Stimulated activated CD4-positive, alpha-beta T cell treated with anti-CD3 and anti-CD28 coated beads, Interleukin-15, amount 100 ng/mL, for 48 hours (primary cell): ENCODE measurements around the gene UBASH3A.

ENCODE experiments used
- DNase-seq, 2 donors: peaks; one replicate each; pipeline ENCODE4 v3.0.0-alpha.2; 2020; ENCODE audit warnings: low read depth in 2 of 2

UBASH3A gene

DNA sequence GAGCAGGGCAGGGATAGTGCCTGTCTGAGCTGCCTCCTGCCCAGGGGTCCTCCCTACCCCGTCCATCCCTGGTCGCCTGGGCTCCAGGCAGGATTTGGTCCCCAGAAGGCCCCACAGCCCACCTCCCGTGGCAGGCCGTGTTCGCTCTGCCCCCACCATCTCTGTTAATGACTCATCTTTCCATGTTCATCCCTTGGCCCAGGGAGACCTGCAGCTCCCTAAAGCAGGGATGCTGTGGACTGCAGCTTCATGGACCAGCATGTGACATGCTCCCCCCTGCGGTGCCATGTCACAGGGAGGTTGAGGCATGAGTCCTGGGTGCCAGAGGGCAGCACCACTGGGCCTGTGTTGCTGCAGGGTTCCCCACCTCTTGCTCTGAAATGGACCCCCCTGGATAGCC, 26.8 kb downstream of the UBASH3A start:
- no peak for DNase-seq

DNA sequence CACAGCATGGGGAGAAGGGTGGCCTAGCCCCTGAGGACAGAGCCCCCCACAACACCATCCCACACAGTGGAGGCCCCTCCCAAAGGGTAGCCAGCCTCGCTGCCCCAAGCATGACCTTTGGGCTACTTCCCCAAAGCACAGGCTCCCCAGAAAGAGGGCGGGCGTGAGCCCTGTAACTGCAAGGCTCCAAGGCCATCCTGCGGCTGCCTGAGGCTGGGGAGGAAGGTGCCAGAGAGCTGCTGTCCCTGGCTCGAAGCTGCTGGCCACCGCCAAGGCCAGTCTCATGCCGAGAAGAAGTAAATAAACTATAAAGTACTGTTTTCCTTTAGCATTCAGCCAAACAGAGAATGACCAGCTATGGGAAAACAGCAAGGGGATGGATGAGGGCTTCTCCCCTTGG, 27.5 kb downstream of the UBASH3A start:
- DNase-seq, result no peak

DNA sequence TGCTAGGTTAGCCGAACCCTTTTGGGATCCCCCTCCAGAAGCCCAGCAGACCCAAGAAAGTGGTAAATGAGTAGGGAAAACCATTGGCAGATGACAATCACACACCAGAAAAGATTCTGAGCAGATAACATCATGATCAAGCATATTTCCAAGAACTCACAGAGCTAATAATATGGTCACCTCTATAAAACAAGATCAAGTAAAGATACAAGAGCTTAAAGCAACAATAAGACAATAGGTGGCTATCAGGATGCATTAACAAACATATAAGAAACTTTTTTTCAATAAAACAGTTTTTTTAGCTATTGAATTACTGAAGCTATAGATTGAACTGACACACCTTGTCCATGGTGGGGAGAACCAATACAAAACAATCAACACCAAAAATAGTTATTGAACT, 29.0 kb downstream of the UBASH3A start:
- DNase-seq, result no peak

DNA sequence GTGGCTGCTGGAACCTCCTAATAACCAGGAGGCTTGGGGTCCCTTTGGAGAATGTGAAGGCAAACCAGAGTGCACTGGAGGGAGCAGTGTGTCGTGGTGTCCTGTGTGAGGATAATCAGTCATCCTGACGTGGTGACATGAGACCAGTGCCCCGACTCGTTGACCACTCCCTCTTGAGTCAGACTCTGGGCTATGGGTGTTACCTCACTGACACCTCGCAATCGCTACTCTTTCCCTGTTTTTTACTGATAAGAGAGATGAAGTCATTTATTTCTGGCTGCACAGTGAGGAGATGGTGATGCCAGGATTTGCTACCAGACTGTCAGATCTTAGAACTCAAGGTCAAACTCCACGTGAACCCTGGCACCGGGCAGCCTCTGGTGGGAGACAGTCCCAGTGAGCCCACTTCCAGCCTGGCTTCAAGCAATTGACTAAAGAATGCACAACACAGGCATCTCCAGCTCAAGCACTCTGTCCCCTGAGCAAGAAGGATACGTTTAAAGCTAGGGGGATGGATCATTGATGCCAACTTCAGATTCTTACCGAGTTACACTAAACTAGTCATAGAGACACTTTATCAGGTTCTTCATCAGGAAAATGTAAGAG, 30.3 kb downstream of the UBASH3A start:
- DNase-seq, result no peak

DNA sequence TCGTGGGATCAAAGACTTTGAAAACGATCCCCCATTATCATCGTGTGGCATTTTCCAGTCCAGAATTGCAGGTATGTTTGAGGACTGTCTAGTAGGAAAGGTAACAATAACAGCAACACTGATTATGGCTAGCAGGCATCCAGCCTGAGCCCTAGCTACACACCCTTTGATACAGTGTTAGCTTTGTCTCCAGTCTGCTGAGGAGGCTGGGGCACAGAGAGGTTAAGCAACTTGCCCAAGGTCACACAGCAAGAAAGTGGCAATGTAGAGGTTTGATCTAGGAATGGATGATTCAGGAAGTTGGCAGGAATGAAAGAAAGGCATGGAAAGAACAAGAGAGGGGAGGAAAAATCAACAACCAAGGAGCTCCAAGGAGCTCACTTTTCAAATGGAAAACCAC, 31.2 kb downstream of the UBASH3A start:
- DNase-seq, result no peak

DNA sequence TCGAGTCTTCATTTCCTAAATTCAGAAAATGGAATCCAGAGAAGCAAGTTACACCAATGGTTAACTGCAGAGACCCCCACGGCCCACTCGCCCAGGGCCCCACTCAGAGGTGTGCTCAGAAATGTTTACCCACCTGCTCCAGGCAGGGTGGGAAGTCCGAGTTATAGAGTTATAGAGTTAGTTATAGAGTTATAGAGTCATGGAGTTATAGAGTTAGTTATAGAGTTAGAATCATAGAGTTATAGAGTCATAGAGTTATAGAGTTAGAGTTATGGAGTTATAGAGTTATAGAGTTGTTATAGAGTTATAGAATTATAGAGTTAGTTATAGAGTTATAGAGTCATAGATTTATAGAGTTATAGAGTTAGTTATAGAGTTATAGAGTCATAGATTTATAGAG, 31.7 kb downstream of the UBASH3A start:
- DNase-seq, result no peak

DNA sequence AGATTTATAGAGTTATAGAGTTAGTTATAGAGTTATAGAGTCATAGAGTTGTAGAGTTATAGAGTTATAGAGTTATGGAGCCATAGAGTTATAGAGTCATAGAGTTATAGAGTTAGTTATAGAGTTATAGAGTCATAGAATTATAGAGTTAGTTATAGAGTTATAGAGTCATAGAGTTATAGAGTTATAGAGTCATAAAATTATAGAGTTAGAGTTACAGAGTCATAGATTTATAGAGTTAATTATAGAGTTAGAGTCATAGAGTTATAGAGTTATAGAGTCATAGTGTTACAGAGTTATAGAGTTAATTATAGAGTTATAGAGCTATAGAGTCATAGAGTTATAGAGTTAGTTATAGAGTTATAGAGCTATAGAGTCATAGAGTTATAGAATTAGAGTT, 32.1 kb downstream of the UBASH3A start:
- no peak for DNase-seq

DNA sequence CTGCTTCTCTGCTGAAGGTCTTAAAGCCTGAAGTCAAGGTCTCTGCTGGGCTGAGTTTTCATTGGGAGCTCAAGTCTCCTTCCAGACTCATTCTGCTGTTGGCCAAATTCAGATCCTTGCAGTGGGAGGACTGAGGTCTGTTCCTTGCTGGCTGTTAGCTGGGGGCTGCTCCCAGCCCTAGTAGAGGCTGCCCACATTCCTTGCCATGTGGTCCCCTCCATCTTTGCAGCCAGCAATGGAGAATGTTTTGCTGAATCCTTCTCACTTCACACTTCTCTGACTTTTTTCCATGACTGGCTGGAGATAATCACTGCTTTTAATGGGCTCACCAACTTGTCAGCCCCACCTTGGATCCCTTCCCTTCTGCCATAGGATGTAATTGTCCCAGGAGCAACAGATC, 33.2 kb downstream of the UBASH3A start:
- no peak for DNase-seq

DNA sequence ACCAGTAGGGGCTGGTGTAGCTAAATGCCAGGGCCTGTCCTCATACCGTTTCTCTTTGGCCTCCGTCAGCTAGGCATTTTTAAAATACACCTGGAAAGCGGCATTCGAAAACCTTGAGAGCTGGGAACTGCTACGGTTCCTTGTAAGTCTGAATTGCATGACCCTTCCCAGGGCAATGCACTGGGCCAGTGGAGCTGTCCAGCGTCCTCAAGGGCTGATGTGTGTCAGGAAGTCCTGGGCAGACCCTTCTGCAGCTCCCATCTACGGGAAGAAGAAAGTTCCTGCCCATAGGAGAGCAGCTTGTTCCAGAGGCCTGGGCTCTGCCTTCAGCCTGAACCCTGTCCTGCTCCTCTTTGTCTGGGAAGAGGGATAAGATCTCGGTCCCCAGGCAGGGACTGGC, 34.1 kb downstream of the UBASH3A start:
- no peak for DNase-seq

DNA sequence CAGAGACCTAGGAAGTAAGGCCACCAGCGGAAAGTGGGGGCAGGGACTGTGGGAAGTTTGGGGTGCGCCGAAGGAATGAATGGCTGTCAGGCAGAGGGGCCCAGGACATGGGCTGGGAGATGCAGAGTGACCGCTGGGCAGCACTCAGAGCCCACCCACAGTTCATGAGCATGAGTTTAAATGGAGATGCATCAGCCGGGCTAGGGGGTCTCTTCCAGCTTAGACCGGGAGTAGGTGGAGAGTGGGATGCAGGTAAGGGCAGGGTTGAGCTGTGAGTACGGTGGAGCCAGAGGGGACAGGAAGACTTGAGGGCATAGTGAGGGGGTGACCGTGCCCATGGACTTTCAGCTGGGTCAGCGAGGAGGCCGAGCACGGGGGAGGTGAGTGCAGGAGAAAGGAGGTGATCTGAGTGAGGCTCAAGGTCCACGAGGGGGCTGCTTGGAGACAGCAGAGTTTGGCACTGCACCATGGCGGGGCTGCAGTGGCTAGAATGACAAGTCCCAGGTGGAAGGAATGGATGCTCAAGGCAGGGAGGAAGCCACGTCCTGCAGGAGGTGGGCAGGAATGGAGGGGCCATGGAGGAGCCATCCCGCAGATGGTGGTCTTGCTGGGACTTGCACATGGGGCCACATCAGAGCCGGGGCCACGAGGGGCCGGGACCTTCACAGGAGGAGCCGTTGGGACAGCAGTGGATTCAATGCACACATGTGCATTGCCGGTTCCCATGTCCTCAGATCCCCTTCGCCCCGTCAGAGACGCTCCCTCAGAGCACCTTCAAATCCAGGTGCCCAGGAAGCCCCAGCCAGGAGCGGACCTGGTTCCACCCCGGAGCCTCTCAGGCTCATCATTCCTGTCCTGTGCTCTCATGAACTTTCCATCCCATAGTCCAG, 34.9 kb downstream of the UBASH3A start:
- no peak for DNase-seq

DNA sequence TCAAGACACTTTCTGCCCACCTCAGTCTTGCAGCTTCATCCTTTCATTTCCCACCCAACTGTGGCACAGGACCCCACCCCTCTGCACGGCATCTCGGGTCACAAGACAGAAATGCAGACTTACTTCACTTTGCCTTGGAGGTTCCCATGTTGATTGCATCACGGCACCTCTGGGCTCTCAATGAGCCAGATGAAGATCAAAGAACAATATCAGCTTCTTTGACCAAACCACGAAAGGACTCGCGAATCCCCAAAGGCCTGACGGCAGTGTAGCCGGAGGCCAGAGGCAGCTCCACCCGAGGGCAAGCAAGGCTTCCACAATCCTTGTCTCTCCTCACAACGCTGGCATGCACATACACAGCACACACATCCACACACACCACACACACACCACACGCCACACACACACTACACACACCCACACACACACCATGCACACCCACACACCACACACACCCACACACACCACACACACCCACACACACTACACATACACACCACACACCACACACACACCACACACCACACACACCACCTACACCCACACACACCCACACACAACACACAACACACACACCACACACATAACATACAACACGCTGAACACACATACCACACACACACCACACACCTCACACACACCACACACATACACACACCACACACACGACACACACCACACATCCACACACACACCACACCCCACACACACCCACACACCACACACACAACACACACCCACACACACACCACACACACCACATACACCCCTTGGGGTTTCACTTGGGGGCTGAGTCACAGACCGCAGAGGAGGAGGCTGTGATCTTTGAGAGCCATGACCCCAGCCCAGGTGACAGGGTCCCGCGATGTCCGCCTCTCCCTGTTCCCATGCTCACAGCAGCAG, 35.8 kb downstream of the UBASH3A start:
- DNase-seq, result no peak

DNA sequence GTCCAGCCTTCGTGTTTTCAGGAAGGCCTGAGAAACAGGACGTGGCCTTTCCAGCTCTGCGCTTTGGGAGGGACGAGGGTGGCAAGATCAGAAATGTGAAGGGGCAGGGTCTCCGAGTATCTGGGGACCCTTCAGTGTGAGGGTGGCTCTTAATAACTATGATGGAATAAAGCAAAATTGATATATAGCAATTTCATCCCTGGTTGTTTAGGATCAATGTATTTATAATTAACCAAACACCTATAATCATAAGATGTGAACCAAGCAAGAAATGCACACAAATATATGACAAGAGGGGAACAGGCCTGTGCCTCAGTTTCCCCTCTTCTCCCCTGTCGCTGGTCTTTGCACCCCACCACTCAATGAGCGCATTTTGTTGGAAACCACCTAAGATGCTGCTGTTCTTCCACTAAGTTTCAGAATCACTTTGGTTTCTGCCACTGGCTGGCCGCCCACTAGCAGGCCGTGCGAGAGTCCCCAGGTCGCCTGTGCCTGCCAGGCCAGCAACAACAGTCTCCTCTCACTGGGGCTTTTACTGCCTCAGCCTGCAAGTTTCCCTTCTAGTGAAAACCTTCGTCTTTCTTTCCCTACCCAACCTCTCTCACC, 36.6 kb downstream of the UBASH3A start:
- no peak for DNase-seq

DNA sequence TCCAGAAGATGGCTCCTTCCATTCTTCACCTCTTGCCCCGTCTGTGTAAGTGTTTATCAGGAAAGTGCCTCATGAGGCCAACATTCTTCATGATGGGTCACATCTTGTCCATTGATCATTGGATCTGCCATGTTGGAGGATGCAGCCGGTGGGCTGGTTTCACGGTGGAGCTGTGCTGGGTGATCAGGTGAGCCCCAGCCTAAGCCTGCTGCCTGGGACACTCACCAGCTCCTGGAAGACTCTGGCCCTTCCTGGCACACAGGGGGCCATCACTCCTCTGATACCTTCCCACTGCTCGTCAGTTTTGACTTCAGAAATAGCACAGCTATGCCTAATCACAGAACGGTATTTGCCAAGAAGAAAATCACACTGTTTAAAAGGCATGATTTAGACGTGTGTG, 38.3 kb downstream of the UBASH3A start:
- DNase-seq, result no peak

DNA sequence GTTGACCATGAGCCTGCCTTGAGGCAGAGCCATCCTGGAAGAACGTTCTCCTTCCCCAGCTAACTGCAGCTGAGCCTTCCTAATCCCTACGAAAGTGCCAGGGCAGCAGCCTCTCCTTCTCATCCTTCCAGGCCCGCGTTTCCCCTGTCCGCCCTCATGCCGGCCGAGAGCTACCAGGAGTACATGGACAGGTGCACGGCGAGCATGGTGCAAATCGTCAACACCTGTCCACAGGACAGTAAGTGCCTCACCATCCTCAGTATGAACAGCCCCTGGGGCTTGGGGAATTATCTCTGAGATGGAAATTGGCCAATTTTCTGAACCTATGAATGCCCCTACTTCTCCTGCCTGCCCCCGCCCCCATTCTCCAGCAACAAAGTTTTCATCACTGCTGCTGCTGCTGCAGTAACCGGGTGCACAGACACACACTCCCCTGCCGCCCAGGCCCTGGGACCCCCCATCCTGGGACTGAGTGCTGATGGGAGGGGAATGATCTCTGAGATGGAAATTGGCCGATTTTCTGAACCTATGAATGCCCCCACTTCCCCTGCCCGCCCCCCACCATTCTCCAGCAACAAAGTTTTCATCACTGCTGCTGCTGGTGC, 39.6 kb downstream of the UBASH3A start:
- no peak for DNase-seq

DNA sequence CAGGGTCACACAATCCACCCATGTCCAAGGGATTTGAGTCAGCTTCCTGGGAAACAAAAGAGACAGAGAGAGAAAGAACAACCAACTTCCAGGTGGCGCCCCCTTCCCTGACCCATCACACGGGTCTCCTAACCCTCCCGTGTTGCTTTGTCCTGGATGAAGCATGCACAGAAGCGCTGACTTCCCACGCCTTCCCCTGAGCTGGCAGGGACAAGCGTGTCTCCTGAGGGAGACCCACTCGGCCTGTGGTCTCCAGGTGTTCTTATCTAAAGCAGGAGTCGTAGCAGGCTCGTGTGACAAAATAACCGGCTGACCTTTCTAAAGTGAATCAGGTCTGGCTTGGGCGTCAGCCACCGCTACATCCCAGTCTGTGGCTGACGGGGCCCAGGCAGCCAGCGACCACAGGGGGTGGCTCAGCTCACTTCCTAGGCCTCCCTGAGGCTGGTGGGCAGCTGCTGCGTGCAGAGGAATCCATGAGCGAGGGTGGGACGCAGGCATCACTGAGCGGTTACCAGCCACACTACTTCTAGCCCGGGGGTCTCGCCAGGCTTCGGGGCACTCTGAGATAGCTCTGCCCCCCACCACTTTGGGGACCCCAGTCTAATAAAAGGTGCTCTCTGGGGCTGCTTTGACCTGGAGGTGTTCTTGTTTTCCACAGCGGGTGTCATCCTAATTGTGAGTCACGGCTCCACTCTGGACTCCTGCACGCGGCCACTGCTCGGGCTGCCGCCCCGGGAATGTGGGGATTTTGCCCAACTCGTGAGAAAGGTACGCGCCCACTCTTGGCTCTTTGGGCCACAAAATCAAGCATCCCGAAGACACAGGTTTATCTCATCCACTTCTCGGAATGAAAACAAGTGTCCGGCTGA, 40.4 kb downstream of the UBASH3A start:
- DNase-seq, result no peak

DNA sequence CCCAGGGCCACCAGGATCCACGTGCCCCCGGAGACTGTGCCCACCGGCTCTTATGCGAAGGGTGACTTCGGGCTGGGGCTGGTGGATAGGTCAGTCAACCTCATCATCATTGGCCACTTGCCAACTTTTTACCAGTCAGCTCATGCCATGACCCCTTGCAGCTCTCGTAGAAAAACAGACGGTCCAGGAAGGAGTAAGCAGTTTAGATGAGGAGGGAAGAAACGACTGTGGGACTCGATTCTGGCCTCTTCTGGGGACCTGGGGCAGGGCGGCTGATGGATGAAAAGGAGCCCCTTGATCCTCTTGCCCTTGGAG, 41.0 kb downstream of the UBASH3A start:
- no peak for DNase-seq

DNA sequence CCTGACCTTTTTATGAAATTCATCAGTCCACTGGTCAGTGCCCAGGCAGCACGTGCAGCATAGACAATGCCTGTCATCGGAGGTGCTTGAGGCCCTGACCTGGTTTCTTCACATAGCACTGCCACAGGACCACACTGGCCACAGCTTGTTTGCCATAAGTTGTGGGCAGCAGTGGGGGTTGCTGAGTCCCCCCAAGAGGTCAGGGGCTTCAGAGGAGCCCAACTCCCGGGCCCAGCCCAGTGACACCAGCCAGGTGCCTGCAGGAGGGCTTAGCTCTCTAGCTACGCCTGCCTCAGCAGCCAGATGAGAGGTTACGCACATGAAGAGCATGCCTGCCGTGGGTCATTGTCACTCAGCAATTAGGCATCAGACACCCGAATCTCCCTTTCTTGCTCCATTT, 41.6 kb downstream of the UBASH3A start:
- DNase-seq, result no peak

DNA sequence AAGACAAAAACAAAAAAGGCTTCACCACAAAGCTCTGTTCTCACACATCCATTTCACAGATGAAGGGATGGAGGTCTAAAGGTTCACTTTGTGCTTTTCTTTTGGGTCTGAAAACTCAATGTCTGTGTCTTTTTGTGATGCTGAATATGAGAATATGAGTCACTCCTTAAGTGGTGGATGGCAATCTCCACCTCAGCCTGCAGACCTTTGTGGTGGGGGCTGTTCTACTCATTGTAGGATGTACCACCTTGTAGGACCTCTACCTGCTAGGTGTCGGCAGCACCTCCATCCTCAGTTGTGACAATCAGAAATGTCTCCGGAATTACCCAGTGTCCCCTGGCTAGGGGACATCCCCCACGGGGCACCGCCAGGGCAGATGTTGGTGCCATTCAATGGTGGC, 42.8 kb downstream of the UBASH3A start:
- no peak for DNase-seq

DNA sequence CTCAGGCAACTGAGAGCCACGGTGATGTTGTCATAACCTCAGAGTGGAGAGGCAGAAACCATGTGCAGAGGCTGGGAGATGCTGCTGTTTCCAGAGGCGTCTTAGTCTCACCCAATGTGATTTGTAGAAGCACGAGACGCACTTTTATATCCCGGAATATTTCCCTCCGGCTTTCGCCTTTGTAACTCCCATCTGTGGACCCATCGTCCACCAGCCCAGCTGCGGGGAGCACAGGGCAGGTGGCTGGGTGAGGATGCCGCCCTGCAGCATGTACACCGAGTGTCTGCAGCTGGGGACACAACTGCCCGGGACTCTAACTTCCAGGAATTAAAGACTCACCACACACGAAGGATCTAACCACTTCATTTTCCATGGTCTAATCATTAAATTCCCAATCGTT, 43.5 kb downstream of the UBASH3A start:
- DNase-seq, result no peak

DNA sequence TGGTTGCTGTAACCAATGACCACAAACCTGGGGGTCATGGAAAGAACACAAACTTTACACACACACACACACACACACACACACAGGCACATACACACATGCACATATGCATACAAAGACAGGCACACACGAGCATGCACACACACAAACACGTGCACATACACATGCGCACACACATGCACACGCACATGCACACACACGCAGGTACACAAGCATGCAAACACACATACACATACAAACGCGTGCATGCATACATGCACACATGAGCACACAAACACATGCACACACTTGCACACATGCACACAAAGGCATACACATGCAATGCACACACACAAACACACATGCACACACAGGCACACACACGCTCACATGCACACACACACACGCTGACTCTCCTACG, 44.0 kb downstream of the UBASH3A start:
- no peak for DNase-seq

DNA sequence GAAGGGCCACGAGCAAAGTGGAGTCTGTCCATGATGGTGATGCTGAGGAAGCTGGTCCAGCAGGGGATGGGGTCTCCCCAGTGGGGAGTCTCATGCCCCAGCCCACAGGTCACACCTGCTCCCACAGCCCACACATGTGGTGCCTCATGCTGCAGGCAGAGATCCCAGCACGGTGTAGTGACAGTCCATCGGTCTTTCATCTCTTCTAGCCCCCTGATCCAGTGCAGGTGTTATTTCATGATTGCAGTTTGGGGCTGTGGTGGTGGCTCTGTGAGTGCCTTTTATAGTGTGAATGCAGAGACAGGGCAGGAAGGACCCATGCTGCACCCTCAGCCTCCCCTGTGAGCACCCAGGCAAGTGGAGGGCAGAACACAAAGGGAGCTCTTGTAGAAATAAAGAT, 45.0 kb downstream of the UBASH3A start:
- no peak for DNase-seq
